ENCODE measurements around the gene NECAB3.

The NECAB3 gene

DNA sequence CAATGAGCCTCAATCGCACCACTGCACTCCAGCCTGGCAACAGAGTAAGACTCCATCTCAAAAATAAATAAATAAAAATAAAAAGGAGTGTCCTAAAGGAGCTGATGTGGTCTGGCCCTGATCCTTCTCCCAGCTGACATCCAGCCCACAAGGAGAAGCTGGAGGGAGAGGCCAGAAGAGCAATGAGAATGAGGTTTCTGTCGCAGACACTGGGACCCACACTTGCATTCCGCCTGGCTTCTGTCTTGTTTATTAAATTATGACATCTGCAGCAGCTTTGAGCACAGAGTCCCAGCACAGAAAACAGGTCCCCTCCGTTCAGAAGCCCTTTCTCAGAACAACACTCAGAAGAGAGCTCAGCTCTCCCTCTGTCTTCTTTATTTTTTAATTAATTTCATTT is 22.2 kb upstream of the NECAB3 start:
- DNase-seq, result no peak

DNA sequence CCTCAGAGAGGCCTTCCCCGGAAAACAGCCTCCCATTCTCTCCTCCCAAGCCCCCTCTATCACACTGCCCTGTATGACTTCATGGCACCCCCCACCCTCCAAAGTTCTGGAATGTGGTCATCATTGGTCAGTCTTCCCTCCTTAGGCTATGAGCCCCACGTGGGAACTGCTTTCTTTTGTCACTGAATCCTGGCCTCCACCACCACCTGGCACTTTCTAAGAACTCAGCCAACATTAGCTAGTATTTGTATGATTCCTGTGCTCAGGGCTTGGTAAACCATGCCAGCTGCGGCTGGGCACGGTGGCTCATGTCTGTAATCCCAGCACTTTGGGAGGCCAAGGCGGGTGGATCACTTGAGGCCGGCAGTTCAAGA is 20.4 kb upstream of the NECAB3 start:
- no peak for DNase-seq

DNA sequence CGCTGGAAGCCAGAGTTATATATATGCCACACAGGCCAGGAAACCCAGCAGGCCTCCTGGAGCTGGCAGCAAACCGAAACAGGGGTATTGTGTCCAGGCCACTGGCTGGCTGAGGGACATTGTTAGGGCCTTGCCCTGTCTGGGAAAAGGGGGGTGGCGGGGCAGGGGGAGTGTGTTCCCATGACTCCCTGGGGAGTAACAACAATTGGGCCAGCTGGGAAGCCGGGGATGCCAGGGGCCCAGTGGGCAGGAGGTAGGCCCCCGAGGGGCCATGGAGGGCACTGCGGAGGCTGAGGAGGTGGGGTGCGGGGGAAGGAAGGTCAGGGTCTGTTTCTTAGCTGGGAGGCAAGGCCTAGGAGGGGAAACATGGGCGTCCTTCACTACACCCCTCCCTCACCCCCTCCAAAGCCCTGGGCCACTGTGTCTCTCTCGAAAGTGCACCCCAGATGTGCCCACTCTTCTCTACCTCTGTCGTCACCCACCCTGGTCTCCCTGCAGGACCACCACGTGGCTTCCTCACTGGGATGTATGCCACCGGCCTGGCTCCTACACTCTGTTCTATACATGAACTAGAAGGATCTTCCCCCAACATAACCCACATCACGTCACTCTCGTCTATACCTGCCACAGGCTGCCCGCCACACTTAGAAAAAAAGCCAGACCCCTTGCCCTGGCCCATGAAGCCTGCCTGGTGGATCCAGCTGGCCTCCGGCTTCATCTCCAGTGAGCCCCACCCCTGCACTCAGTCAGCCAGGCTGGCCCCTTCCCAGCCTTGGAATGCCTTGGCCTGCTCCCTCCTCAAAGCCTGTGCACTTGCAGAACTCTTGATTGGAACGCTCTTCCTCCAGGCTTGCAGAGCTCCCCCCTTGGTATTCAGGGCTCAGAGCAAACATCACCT is 19.8 kb upstream of the NECAB3 start:
- no peak for DNase-seq

DNA sequence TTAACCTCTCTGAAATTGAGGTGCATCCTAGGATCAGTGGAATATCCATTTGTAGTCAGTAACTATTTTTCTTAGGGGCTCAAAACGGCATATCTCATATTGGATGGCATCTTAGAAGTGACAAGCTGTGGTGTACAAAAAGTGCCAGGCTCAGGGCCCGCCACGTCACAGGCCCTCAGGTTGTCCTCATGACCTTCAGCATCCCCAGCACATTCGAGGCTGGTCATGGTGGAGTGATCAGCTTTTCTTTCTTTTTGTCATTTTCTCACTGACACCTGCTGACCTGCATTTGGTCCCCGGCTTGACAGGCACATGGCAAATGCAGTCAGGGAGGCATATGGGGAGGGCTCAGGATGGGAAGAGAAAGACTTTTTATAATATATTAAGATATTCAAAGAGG is 19.1 kb upstream of the NECAB3 start:
- DNase-seq, result no peak

DNA sequence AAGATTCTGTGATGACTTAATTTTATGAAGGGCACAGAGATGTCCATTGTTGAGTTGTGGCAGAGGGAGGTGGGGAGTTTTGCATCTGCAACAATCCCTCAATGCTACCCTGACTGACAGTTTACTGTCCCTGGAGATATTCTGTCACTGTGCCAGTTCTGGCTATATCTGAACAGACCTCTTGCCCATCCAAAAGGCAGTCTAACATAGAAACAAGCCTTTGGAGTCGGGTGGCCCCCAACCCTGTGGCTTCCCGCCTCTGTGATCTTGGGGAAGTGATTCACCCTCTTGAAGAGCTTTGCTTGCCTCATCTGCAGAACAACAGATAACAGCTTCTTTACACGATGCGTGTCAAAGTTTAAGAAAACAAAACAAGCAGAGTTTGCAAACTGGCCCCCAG is 15.7 kb upstream of the NECAB3 start:
- peak; percentile 64 for DNase-seq

DNA sequence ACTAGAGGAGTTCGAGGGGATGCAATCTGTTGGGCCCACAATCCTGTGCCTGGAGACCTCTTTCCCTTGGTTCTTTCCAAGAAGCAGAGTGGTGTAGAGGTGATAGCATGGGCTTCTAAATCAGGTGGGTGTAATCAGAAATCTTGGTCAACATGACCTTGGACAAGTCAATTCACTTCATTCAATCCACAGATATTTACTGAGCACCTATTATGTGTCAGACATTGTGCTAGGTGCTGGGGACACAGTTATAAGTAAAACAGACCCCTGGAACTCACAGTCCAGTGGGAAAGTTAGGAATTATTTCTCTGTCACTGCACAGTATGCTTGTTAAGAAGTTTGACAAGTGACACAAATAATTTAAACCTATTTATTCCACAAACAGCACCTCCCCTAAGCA is 15.3 kb upstream of the NECAB3 start:
- DNase-seq, result no peak

DNA sequence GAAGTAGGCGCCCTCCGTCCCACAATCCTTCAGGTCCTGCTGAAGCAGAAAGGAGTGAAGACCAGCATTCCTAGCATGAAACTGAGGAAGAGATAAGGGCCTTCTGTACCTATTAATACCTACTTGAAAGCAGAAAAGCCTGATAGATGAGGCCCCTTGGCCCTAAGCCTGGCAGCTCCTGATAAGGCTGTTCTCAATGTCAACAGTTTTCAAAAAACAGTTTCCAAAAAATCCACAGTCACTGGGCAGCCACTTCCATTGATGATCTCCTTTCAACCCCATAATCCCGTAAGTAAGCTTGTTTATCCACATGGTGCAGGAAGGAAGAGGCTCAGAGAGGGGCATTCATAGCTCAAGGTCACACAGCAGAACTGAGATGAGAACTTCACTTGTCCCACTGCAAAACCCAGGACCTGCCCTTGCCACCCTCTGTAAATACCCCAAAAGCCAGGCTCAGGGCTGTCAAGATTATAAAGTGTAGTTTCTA is 14.8 kb upstream of the NECAB3 start:
- DNase-seq, result no peak

DNA sequence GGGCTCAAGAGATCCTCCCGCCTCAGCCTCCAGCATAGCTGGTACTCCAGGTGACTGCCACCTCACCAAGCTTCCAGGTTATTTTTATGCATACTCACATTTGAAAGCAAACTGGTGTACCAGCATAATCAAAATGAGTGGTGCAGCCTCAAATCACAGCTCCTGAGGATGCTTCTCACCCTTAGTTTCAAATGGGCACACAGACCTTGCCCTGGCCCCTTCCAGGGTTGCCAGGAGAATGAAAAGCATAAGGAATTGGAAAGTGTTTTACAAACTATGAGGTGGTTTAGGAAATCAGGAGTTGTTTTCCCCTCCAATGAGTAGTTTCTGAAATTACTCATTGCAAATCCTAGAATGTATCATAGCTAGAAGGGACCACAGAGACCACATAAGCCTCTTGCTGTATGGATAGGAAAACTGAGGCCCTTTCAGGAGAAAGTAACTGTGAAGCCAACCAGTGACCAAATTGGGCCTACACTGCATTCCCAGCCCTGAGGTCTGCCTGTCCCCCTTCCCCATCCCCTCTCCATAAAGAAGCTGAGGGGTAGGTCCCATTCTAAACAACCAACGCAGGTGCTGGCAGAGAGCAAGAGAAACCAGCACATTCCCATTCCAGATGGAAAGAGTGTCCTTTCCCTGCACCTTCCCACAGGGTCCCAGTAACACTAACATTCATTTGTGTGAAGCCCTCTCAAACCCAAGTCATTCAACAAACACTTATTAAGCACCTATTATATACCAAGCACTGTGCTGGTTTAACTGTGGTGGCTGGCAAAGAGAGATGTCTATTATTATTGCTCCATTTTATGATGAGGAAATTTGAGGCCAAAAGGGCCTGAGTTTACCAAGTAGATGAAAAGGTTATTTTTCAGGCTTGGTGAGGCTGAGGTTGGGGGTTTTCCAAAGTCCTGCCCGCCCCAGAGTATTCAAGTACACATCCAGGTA is 14.0 kb upstream of the NECAB3 start:
- no peak for DNase-seq

DNA sequence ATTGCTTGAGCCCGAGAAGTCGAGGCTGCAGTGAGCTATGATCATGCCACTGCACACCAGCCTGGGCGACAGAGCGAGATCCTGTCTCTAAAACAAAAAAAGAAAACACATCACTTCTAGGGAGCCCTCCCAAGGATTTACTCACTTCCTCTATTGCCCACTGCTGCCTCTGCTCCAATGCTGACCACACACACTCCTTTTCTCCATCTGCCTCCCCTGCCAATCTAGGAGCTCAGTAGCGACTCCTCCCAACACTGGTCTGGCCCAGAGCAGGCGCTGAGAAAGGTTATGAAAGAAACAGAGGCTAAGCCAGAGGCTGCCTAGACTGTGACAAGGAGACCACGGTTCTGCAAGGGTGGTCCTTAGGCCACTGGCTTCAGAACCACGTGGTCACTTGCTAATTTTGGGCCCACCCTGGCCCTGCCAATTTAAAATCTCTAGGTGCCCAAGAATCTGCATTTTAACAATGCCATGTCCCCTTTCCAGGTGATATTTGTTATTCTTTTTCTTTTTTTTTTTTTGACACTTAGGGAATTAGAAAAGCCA is 13.2 kb upstream of the NECAB3 start:
- no peak for DNase-seq

DNA sequence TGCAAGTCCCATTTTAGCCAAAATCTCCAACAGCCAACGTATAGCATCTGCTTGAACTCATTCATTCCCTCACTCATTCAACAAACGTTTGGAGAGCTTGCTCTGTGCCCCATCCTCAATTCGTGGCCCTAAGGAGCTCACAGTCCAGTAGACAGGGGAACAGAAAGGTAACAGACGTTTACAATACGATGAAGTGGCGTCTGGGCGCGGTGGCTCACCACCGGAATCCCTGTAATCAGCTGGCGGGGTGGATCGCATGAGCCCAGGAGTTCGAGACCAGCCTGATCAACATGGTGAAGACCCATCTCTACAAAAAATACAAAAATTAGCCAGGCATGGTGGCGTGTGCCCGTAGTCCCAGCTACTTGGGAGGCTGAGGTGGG is 12.7 kb upstream of the NECAB3 start:
- no peak for DNase-seq

DNA sequence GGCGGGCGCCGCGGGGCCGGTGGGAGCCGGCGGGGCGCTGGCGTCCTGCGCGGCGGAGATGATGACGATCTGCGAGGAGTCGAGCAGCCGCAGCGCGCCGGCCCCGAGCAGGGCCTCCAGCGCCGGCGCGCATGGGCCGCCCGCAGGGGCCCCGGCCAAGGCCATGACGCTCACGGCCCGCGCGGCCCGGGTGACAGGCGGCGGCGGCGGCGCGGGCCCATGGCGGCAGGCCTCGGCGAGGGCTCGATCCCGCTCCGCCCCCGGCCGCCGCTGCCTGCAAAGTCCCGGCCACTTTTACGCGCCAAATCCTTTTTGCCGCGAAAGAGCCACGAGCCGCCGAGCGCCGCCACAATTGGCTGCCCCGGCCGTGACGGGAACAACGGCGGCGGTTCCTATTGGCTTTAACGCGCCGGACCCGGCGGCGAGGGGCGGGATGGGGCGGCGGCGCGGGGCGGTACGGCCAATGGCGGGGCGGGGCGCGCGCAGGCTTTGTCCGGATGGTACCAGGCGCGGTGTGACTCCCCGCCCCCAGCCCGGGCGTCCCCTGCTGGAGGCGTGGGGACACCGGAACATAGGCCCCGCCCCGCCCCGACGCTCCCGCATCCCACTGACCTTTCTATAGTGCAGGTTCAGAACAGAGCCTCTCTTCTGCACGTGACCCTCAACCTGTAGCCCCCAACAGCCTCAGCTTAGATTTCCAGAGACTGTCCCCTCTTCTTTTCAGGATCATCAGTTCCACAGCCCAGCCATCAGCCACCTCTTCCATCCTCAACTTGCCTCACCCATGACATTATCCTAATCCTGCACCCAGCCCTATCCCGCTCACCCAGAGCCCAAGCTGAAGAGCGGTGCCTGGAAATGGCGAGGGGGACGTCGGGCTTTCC is 12.1 kb upstream of the NECAB3 start, which contains the start of gene E2F1:
Gene E2F1 (minus strand): TSS at position 286 of the 884 bp plus-strand sequence. CDS start 121 bp downstream, at position 165.
- peak; percentile 95 for DNase-seq

DNA sequence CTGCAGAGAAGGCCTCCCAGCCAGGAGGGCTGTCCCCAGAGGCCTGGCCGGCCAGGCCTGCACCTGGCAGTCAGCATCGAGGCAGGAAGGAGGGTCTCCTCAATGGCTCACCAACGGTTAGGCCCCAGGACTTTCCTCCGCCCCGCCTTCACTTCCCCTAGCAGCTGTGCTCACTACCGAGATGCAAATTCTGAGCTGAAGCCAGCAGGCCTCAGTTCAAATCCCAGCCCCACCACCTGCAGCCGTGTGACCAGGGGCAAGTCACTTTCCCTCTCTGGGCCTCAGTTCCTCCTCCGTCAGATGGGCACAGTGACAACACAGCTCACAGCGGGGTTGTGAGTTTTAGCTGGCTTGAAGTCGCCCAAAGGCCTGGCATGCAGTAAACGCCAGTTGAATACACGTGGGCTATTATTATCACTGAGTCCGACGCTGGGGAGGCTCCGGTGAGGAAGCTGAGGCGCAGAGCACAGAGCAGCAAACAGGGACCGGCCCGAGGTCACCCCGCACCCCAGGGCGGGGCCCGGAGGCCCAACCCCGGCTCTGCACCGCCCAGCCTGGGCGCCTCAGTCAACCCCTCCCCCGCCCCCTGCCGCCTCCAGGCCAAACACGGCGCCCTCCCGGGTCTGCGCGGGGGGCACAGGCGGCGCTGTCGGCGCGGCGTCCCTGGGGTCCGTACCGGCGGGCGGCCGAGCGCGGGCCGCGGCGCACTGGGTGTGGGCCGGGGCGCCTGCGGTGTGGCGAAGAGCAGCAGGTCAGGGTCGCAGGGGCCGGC is 11.3 kb upstream of the NECAB3 start:
- DNase-seq, result peak; percentile 46

DNA sequence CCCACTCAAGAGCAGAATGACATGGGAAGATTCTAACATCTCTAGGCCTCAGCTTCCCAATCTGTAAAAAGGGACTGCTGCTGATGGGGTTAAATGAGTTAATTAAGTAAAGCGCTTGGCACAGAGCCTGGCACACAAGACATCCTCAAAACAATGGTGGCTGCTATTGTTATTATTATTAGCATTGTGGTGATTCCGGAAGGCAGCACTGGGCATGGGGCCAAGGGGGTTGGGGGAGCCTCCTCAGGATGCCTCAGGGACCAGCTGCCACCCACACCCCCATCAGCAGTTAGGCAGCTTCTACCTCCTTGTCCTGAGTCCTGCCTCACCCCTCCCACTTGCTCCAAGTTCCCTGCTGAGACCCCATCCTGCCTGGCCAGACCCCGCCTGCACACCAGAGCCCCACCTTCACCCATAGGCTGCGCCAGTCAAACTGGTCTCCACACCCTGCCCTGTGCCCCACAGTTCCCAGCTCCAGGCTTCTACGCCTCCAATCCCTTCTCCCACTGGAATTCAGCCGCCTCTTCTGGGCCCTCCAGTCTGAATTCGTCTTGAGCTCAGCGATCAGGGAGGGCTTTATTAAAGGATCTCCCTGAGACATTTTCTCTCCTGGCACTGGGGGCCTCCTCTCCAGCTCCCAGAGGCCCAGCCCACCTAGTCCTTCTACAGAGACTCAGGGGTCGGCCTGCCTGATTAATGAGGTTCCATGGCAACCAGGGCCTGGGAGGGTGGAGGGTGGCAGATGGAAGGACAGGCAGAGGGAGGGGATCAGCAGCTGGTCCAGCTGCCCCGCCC is 10.5 kb upstream of the NECAB3 start:
- DNase-seq, result no peak

DNA sequence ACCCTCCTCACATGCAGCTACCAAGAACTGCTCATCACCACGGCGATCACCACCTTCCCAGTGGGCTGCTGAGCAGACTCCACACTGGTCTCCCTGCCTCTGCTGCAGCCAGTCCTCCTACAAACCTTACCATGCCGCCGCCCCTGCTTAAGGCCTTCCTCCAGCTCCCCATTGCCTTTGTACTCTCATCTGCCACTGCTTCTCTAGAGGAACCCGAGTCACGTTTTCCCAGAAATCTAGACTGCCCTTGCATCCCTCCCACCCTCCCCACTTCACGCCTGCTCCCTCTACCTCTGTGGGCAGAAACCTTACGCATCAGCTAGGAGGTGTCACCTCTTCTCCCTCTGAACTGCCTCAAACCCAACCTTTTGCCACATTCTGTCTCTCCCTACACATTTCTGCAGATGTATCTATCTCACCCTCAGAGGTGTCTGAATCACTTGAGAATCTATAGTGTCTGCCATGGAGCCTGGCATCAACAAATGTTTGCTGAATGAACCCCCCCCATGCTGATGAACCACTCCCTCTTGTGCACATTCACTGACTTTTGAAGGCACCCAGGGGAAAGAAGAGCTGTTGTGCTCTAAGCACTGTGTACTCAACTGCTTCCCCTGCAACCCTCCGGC is 7.6 kb upstream of the NECAB3 start:
- no peak for DNase-seq

DNA sequence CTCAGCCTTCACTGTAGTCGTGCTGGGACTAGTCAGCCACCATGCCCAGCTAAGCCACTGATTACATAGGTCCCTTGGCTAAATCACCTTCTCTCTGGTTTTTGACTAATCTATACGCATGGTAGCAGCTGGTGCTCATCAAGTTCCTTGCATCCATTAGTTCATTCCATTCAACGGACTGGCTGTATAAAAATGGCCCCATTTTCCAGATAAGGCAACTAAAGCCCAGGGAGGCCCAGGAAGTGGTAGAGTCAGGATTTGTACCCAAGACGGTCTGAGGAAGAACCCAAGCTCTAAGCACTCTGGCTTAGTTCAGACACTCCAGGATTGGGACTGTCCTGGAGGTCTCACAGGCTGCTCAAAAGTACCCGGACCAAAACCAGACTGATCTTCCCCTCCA is 7.1 kb upstream of the NECAB3 start:
- no peak for DNase-seq

DNA sequence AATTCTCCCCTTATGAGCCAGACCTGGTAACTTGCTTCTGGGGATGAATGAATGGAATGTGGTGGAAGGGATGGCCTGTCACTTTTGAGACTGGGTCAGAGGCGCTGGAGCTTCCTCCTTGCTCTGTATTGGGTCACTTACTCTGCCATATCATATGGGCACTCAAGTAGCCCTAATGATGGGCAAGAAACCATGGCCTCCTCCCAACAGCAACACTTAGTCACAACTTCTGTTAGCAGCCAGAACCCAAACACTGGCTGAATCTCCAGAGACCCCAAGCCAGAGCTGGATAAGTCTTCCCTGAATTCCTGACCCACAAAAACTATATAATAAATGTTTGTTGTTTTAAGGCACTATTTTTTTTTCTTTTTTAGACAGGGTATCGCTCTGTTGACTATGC is 6.5 kb upstream of the NECAB3 start:
- DNase-seq, result no peak

DNA sequence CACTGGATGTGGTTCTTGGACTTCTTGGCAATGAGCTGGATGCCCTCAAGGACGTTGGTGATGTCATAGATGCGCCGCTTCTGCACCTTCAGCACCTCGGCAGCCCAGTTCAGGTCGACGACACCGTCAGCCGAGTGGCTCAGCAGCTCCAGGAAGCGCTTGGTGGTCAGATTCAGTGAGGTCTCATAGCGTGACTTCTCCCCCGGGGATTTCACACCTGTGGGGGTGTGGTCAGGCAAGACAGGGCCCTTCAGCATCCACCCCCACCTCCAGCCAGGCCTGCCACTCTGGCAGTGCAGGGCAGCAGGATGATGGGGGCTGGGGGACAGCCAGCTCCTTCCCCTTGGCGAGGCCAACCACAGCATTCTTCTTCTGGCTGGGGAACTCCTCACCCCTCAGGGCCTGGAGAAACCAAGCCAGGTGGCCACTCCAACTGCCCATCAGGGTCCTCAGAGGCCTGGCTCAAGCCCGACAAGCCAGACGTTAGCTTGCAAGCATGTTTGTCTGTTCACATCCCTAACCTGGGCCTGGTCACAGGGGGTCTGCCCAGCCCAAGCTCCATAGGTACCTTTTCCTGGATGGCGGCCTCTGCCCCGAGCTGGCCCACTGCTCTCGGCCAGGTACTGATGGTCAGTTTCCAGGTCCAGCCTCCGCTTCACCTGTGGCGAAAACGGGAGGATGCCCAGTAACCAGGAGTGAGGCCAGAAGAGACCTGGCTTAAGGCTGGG is 5.7 kb upstream of the NECAB3 start:
- DNase-seq, result peak; percentile 49

DNA sequence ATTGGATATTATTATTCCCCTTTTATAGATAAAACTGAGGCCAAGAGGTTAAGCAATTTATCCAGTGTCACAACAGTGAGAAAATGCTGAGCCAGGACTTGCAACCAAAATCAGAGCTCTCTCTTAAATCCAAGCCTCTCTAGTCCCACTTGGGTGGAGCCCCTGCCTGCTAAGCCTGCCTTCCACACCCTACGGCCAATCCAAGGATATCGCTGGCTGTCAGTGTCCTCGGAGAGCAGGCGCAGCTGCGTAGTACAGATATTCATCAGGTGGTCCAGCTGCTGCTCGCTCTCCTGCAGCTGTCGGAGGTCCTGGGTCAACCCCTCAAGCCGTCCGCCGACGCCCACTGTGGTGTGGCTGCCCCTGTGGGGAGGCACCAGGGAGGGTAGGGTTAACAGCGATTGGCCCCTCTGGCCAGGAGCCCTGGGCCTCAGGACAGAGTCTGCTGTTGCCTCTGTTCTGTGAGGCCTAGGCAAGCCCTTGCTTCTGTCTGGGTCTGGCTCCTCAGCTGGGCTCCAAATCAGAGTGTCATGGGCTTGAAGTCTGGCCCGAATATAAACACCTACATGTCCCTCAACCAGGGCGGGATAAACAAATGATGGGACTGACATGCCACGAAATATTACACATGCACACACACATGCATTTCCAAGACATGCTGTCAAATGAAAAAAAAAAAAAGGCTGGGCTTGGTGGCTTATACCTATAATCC is 3.9 kb upstream of the NECAB3 start:
- no peak for DNase-seq

Data from activated T-cell treated with anti-CD3 and anti-CD28 coated beads, Interleukin-2, amount 50 U/mL, for 1 hour (primary cell).